Psoas muscle (tissue), 8 donors: Measurements from ENCODE around the gene TSPOAP1. TPM values are rescaled to one million over a fixed set of nuclear protein-coding genes. Genes with fewer than 3 reads are reported as not detected.

Experiments
- ATAC-seq, 4 donors: fragments of 200-7000 bp; cut with Tn5 transposase; one replicate each; pipeline ENCODE4 v1.9.1; 2020; ENCODE audit warnings: moderate library complexity in 3 of 4, mild to moderate bottlenecking in 2 of 4
- DNase-seq, 2 donors: peaks; one replicate each; pipeline ENCODE4 v3.0.0-alpha.2; 2020
- H3K27ac ChIP-seq: fragments of 200-600 bp; one replicate; pipeline ENCODE4 v1.8.0; 2022
- H3K27me3 ChIP-seq, 3 donors: fragments of 200-600 bp in 1 of 3; one replicate each; pipeline versions ENCODE4 v1.6.1 to v1.8.0; 2013 to 2022; ENCODE audit warnings: low read length in 2 of 3, mild to moderate bottlenecking in 2 of 3, moderate library complexity in 1 of 3; ENCODE audit not compliant: insufficient read depth in 3 of 3
- H3K36me3 ChIP-seq, 2 donors: fragments of 200-600 bp in 1 of 2; one replicate each; pipeline versions ENCODE4 v1.6.1 to v1.8.0; 2013 to 2022; ENCODE audit warnings: low read depth in 1 of 2, mild to moderate bottlenecking in 1 of 2, moderate library complexity in 1 of 2; ENCODE audit not compliant: insufficient read depth in 1 of 2
- H3K4me1 ChIP-seq: fragments of 200-600 bp; one replicate; pipeline ENCODE4 v1.8.0; 2022
- H3K4me3 ChIP-seq: fragments of 200-600 bp; one replicate; pipeline ENCODE4 v1.8.0; 2022; ENCODE audit warnings: mild to moderate bottlenecking
- H3K9me3 ChIP-seq: fragments of 200-600 bp; one replicate; pipeline ENCODE4 v1.8.0; 2022
- WGBS, 3 donors: extraction: QIAGEN DNeasy Blood & Tissue Kit; methylation state at CpG; one replicate each; pipeline versions ENCODE4 v1.1.6 to v1.1.7; 2013; 5-methylcytosine and 5-hydroxymethylcytosine counted together
- intact Hi-C, 2 donors: fragments of 100-400 bp; cut with DNase I; formaldehyde crosslinking; loops; one replicate each; pipeline versions ENCODE4 v1.11.0 to v1.14.2; 2022
- polyA plus RNA-seq, 3 donors: library from polyadenylated mRNA; stranded (reverse); fragments of 200-250 nt; gene quantifications; one replicate each; pipeline ENCODE4 v1.2.3, GENCODE V29; 2013
- total RNA-seq, 4 donors: library from RNA; stranded (reverse); fragmentation: NEBNext Ultra II Directional in 2 of 4; extraction: Animal tissue kit (Norgen Biotek cat#: 25700) in 2 of 4; gene quantifications; one replicate each; pipeline versions ENCODE4 v1.2.1 to v1.2.4, GENCODE V29; 2021 to 2023
- TF ChIP-seq, protein P1 (sequence below): fragments of 200-600 bp; IDR thresholded peaks from one replicate; pipeline ENCODE4 v1.8.0; 2022; ENCODE audit warnings: antibody characterized with exemption
- donor health status: healthy with polysubstance abuse.
- donor health status: DM: no; HTN: no; CAD: no; lungs with moderate emphysema.
- donor health status: Bipolar disorder and iron deficiency.
- donor health status: healthy.
- donor health status: DM: yes; HTN: yes; CAD: no.
- donor health status: DM: no; HTN: no; CAD: no.
- donor health status: DM: no; HTN: no; CAD: no.
- donor health status: DM: yes; HTN: yes; CAD: no.

The TSPOAP1 gene
- total and polyA plus RNA-seq, 7 donors = 0.40 to 6.6 (median 2.3) TPM

- H3K4me1 ChIP-seq = no peaks in the 10 kb centered on the region
- H3K36me3 ChIP-seq = no peaks in the 10 kb centered on the region
- no peak for ATAC-seq
- intact Hi-C loops = no loop called here
- no peaks in the 10 kb centered on the region for H3K27me3 ChIP-seq
- no peak overlapping the region for H3K4me3 ChIP-seq
- no peaks in the 10 kb centered on the region for H3K9me3 ChIP-seq
- WGBS, 3 donors = 44 to 70% (median 59%) methylated on average over 5 to 6 of the region's 6 CpGs
- DNase-seq = no peak
- no peak overlapping the region for H3K27ac ChIP-seq
- TF ChIP-seq, protein P1, sequence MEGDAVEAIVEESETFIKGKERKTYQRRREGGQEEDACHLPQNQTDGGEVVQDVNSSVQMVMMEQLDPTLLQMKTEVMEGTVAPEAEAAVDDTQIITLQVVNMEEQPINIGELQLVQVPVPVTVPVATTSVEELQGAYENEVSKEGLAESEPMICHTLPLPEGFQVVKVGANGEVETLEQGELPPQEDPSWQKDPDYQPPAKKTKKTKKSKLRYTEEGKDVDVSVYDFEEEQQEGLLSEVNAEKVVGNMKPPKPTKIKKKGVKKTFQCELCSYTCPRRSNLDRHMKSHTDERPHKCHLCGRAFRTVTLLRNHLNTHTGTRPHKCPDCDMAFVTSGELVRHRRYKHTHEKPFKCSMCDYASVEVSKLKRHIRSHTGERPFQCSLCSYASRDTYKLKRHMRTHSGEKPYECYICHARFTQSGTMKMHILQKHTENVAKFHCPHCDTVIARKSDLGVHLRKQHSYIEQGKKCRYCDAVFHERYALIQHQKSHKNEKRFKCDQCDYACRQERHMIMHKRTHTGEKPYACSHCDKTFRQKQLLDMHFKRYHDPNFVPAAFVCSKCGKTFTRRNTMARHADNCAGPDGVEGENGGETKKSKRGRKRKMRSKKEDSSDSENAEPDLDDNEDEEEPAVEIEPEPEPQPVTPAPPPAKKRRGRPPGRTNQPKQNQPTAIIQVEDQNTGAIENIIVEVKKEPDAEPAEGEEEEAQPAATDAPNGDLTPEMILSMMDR = no peak
These were observed 42.8 kb upstream of the TSPOAP1 start for GRCh38 chr17:58371300-58371950.

GRCh38 chr17:58370716-58371115 lies 42.1 kb upstream of the TSPOAP1 start:
- no peaks in the 10 kb centered on the region for H3K9me3 ChIP-seq

DNA sequence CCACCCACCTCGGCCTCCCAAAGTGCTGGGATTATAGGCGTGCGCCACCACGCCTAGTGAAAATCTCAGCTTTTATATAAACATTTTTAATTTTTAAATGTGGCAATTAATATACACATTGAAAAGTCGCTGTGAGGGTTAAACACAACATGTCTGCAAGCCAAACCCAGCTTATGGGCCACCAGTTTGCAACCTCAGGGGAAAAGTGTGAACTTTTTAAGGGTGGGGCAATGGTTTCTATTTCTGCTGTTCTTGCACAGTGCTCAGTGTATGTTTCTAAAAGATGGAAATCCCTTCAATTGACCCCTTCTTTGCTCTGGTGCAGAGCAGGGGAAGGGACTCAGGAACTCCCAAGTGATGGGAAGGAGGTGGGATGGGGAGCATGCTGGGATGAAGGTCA lies 41.7 kb upstream of the TSPOAP1 start:
- Histone ChIP-seq H3K4me1 (no peaks in the 10 kb centered on the region), H3K27ac (no peak overlapping the region), H3K27me3 (no peaks in the 10 kb centered on the region), H3K9me3 (no peaks in the 10 kb centered on the region), H3K4me3 (no peak overlapping the region), H3K36me3 (no peaks in the 10 kb centered on the region)
- ATAC-seq (no peak), DNase-seq (no peak)
- intact Hi-C loops = no loop called here
- TF ChIP-seq, protein P1 = no peak
- 87 to 90% (median 88%) methylated on average over 5 of the region's 5 CpGs for WGBS, 3 donors

More at GRCh38 chr17:58370716-58371115, 42.1 kb upstream of the TSPOAP1 start:
- DNase-seq (no peak), ATAC-seq (no peak)
- H3K4me1 ChIP-seq = no peaks in the 10 kb centered on the region
- no peak overlapping the region for H3K27ac ChIP-seq
- H3K27me3 ChIP-seq = no peaks in the 10 kb centered on the region
- no peak overlapping the region for H3K4me3 ChIP-seq
- WGBS, 3 donors = 77 to 85% (median 80%) methylated on average over 9 of the region's 9 CpGs
- intact Hi-C loops = no loop called here
- H3K36me3 ChIP-seq = no peaks in the 10 kb centered on the region
- TF ChIP-seq, protein P1 = no peak

GRCh38 chr17:58369214-58370031 lies 40.8 kb upstream of the TSPOAP1 start:
- Histone ChIP-seq H3K27ac (no peak overlapping the region), H3K9me3 (no peaks in the 10 kb centered on the region), H3K36me3 (no peaks in the 10 kb centered on the region), H3K27me3 (no peaks in the 10 kb centered on the region), H3K4me3 (no peak overlapping the region), H3K4me1 (no peaks in the 10 kb centered on the region)
- WGBS, 3 donors = 53 to 62% (median 56%) methylated on average over 5 of the region's 5 CpGs
- TF ChIP-seq, protein P1 = no peak
- no peak for DNase-seq
- intact Hi-C loops = no loop called here
- ATAC-seq = no peak
